SKM-1 treated with dmso at 0.1 percent for 144 hours (cell line): Measurements from ENCODE around the gene CCL14.
"Not testable (repeated sequence)": the region's sequence is repeated elsewhere in the genome, so short reads cannot be mapped to it uniquely, and the experiment has no call there.

Experiments used
- DNase-seq: peaks from one replicate; lab custom pipeline; 2025; ENCODE audit not compliant: unreplicated experiment; lab: John Stamatoyannopoulos, UW

CCL14 gene

DNA sequence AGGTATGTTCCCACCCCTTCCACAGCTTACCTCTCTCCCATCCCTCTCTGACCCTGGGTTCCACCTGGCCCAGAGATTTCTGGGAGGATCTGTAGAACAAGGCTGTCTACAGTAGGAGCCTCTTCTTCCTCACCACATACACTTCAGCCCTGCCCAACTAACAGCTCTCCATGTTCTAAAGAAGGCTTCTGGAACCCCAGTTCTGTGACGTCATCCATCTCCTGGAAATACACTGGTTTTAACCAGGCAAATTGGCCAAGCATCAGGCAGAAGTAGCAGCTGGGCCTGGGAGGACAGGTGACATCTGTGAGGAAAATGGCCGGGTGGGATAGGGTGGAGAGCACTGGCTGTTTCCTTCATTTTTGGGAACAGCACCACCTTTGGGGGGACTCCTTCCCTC is 43.0 kb downstream of the CCL14 start, which contains the start of gene LYZL6:
LYZL6 (minus strand) TSS at position 177 of the 400 bp plus-strand sequence. CDS start 4,357 bp downstream, outside the sequence.
- DNase-seq = no peak

DNA sequence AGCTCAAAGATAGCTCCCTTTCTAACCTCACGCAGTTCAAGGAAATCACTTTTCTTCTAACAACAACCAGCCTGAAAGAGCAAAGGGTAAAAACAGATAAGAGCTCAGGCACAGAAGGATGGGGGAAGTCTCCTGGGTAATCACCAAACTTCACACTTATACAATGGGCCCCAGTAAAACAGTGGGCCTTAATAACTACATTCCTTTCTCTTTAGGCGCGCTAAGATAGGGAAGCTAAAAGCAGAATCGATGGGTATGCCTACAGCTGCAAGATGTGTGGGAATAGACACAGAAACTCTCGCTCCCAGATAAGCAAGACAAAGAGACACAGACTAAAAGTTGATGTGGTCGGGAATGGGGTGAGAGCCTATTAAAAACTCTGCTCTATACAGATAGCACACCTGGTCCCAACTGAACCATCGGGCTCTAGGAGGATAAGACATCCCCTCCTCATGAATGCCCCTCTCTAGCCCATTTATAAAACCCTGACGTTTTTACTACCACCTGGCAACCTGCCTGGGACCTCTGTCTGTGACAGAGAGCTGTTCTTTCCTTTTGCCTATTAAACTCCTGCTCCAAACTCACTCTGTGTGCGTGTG is 43.8 kb downstream of the CCL14 start:
- DNase-seq = no peak

DNA sequence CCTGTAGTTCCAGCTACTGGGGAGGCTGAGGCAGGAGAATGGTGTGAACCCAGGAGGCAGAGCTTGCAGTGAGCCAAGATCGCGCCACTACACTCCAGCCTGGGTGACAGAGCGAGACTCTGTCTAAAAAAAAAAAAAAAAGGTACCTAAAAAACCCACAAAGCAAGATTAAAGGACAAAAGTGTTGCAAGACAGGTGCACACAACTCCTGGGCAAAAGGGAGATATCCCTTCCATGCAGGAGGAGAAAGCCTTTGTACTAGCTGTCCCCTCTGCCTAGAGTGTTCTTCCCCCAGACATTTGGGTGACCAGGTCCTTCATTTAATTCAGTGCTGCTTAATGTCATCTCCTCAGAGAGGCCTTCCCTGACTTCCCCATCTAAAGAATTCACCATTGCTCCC is 48.0 kb downstream of the CCL14 start:
- DNase-seq = not testable (repeated sequence)

DNA sequence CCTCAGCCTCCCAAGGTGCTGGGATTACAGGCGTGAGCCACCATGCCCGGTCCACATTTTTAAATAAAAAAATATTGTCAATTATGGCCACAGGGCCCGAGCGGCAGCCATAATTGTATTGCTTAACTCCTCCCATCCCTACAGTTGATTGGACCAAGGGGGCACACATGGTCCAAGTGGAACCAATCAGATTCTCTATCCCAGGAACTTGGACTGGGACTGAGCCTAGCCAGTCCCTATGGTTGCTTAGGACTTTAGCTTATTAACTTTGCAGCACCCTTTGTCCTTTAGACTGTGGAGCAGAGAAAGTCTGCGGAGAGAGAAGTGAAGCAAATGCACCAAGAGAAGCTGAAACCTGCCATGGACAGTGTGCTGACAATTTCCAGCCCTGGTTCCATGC is 50.5 kb downstream of the CCL14 start:
- no peak for DNase-seq

DNA sequence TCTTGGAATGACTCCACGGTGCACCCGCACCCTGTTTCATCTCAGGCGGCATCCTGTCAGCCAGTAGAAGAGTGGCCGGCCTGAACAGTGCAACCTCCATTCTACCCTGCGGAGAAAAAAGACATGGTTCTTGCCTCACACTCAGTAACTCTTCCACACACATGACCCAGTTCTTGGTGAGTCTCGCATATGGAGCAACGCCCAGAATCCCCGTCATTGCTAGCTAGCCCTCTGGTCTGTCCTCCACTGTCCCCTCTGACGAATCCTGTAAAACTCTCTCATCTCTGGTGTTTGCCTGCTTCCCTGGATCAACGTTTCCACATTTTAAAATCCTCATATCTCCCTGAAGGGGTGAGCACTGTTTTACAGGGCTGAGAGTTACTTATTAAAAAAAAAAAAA is 51.8 kb downstream of the CCL14 start:
- DNase-seq = no peak
